Astrocyte (in vitro differentiated cells and primary cell): ENCODE data around the gene KCTD10. TPM values are rescaled to one million over a fixed set of nuclear protein-coding genes. Genes with fewer than 3 reads are reported as not detected.

Source experiments
- DNase-seq: peaks from one replicate; pipeline ENCODE4 v3.0.0-alpha.2; 2010; ENCODE audit warnings: low read depth
- FAIRE-seq: peaks from 2 replicates; lab custom pipeline; 2011; peaks lifted over from hg19 to GRCh38; lab: Jason Lieb, UNC
- H2AFZ ChIP-seq: 2 replicates; pipeline ENCODE4 v1.6.0; 2012; ENCODE audit warnings: low read depth, low read length, inconsistent platforms
- H3K27ac ChIP-seq: 2 replicates; pipeline ENCODE4 v1.5.1; 2011; ENCODE audit warnings: low read depth, low read length, inconsistent platforms
- H3K27me3 ChIP-seq: 2 replicates; pipeline ENCODE4 v1.6.0; 2011; ENCODE audit warnings: low read length, inconsistent platforms; ENCODE audit not compliant: insufficient read depth
- H3K36me3 ChIP-seq: 2 replicates; pipeline ENCODE4 v1.5.1; 2011; ENCODE audit warnings: low read length, inconsistent platforms; ENCODE audit not compliant: insufficient read depth
- H3K4me1 ChIP-seq: 2 replicates; pipeline ENCODE4 v1.5.1; 2011; ENCODE audit warnings: low read length, inconsistent platforms; ENCODE audit not compliant: insufficient read depth
- H3K4me2 ChIP-seq: 2 replicates; pipeline ENCODE4 v1.6.0; 2012; ENCODE audit warnings: low read length, inconsistent platforms
- H3K4me3 ChIP-seq: 2 replicates; pipeline ENCODE4 v1.5.1; 2011; ENCODE audit warnings: low read depth, mild to moderate bottlenecking, low read length, inconsistent platforms; ENCODE audit not compliant: insufficient read depth
- H3K79me2 ChIP-seq: 2 replicates; pipeline ENCODE4 v1.6.0; 2012; ENCODE audit warnings: mild to moderate bottlenecking, low read length, inconsistent platforms; ENCODE audit not compliant: insufficient read depth
- H3K9ac ChIP-seq: 2 replicates; pipeline ENCODE4 v1.6.0; 2012; ENCODE audit warnings: mild to moderate bottlenecking, low read length, inconsistent platforms
- H3K9me3 ChIP-seq: 2 replicates; pipeline ENCODE4 v1.5.1; 2012; ENCODE audit warnings: low read depth, mild to moderate bottlenecking, low read length, inconsistent platforms; ENCODE audit not compliant: insufficient read depth
- H4K20me1 ChIP-seq: 2 replicates; pipeline ENCODE4 v1.6.0; 2012; ENCODE audit warnings: low read length, inconsistent platforms; ENCODE audit not compliant: insufficient read depth
- H3K27ac Mint-ChIP-seq: one replicate; pipeline ENCODE4 v1.8.0; 2021; ENCODE audit warnings: mild to moderate bottlenecking, mixed read lengths; ENCODE audit not compliant: unreplicated experiment
- H3K27me3 Mint-ChIP-seq: one replicate; pipeline ENCODE4 v1.8.0; 2021; ENCODE audit warnings: low read depth, mixed read lengths; ENCODE audit not compliant: unreplicated experiment
- H3K36me3 Mint-ChIP-seq: one replicate; pipeline ENCODE4 v1.8.0; 2021; ENCODE audit warnings: low read depth, mixed read lengths; ENCODE audit not compliant: unreplicated experiment
- H3K4me1 Mint-ChIP-seq: one replicate; pipeline ENCODE4 v1.8.0; 2021; ENCODE audit warnings: low read depth, mixed read lengths; ENCODE audit not compliant: unreplicated experiment
- H3K4me3 Mint-ChIP-seq: one replicate; pipeline ENCODE4 v1.8.0; 2021; ENCODE audit warnings: mild to moderate bottlenecking, moderate library complexity, mixed read lengths; ENCODE audit not compliant: unreplicated experiment
- H3K9me3 Mint-ChIP-seq: one replicate; pipeline ENCODE4 v1.8.0; 2021; ENCODE audit warnings: mild to moderate bottlenecking, mixed read lengths; ENCODE audit not compliant: unreplicated experiment
- EZH2 ChIP-seq: IDR thresholded peaks from 2 replicates; pipeline ENCODE4 v1.6.1; 2012; ENCODE audit warnings: mild to moderate bottlenecking, low read length, inconsistent platforms; ENCODE audit not compliant: insufficient read depth
- total RNA-seq: library from RNA; stranded (reverse); gene quantifications from 2 replicates; pipeline ENCODE4 v1.2.1, GENCODE V29; 2021
- TF ChIP-seq, protein P1 (sequence below): IDR thresholded peaks from 2 replicates; pipeline ENCODE4 v1.5.1; 2011; ENCODE audit warnings: low read depth, mild to moderate bottlenecking, inconsistent platforms, low read length, moderate library complexity; ENCODE audit not compliant: insufficient read depth

The KCTD10 gene
- total RNA-seq, 1 donor from 2014 or later: 118 TPM

DNA sequence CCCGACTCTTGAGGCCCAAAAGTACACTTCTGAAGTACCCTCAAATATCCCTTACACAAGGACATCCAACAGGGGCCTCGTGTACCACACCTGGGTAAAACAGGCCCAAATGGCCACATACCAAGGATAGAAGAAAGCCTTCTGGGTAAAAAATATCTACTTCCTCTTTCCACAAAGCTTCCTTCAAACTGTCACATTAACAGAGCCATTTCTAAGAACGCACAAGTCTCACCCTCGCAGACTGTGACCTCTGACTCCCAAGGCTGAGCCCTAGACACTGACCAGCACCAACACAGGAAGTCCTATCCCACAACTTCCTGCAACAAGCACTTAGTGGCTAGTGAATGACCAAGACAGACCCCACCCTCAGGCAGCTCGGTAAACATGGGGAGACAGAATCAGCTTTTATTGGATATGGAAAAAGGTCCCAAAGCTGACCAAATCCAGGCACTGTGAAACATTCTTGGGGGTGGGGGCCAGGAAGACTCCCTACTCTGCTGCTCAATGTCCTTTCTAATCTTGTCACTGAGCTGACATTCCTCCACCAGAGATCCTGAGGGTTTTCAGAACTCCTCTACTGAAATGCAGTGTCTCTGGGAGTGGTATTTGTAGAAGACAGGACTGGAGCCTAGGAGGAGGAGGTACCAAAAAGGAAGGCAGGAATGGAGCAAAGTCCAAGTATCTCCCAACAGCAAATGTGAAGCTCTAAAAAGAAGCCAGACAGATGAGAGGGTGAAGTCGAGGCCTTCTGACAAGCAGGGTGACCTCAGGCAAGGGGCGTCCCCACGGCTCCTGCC, 15.9 kb downstream of the KCTD10 start:
- Histone ChIP-seq H3K79me2 (peaks cover 85% of the 10 kb centered on the region), H3K36me3 (peaks cover 30% of the 10 kb centered on the region), H3K4me3 (no peak overlapping the region), H3K9ac (peak overlapping the region; percentile 83), H4K20me1 (peaks cover 13% of the 10 kb centered on the region), H3K4me1 (peaks cover 73% of the 10 kb centered on the region), H3K4me2 (peak overlapping the region; percentile 87), H3K27ac (peak overlapping the region; percentile 92), H3K9me3 (no peaks in the 10 kb centered on the region), H2AFZ (no peak overlapping the region), H3K27me3 (no peaks in the 10 kb centered on the region)
- Mint-ChIP-seq H3K9me3 (no peaks in the 10 kb centered on the region), H3K4me1 (peaks cover 87% of the 10 kb centered on the region), H3K27ac (peak overlapping the region; percentile 100), H3K27me3 (no peaks in the 10 kb centered on the region), H3K4me3 (peak overlapping the region; percentile 52), H3K36me3 (peaks cover 26% of the 10 kb centered on the region)
- DNase-seq: peak; percentile 57
- no peak for FAIRE-seq
- TF ChIP-seq, protein P1, sequence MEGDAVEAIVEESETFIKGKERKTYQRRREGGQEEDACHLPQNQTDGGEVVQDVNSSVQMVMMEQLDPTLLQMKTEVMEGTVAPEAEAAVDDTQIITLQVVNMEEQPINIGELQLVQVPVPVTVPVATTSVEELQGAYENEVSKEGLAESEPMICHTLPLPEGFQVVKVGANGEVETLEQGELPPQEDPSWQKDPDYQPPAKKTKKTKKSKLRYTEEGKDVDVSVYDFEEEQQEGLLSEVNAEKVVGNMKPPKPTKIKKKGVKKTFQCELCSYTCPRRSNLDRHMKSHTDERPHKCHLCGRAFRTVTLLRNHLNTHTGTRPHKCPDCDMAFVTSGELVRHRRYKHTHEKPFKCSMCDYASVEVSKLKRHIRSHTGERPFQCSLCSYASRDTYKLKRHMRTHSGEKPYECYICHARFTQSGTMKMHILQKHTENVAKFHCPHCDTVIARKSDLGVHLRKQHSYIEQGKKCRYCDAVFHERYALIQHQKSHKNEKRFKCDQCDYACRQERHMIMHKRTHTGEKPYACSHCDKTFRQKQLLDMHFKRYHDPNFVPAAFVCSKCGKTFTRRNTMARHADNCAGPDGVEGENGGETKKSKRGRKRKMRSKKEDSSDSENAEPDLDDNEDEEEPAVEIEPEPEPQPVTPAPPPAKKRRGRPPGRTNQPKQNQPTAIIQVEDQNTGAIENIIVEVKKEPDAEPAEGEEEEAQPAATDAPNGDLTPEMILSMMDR: no peak
- TF ChIP-seq EZH2: no peak

DNA sequence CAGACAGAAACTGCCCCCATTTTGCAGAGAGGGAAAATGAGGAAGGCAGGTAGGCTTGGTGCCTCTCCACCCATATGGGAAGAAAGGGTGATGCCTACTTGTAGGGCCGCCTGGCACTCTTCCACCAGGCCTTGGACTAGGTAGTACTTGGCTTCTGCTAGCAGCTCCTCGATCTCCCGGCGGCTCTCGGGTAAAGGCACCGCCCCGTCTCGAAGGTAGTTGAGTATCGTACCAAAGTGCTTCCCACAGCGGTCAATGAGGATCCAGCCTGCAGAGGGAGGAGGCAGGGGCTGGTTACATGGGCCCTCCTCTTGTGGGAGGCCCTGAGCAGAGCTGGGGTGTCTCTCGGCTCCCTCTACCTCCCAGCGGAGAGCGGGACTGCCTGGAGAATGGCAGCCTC, 16.6 kb downstream of the KCTD10 start:
- H4K20me1 ChIP-seq: peaks cover 14% of the 10 kb centered on the region
- H3K4me1 ChIP-seq: peaks cover 78% of the 10 kb centered on the region
- Mint-ChIP-seq H3K27ac (peak overlapping the region; percentile 56), H3K9me3 (no peaks in the 10 kb centered on the region), H3K4me1 (peaks cover 90% of the 10 kb centered on the region), H3K36me3 (peaks cover 32% of the 10 kb centered on the region), H3K27me3 (no peaks in the 10 kb centered on the region), H3K4me3 (no peak overlapping the region)
- H3K27ac ChIP-seq: peak overlapping the region; percentile 92
- DNase-seq (no peak), FAIRE-seq (no peak)
- TF ChIP-seq, protein P1: no peak
- TF ChIP-seq EZH2: no peak
- peaks cover 37% of the 10 kb centered on the region for H3K36me3 ChIP-seq
- H3K79me2 ChIP-seq: peaks cover 83% of the 10 kb centered on the region
- no peak overlapping the region for H3K4me2 ChIP-seq
- no peak overlapping the region for H2AFZ ChIP-seq
- no peak overlapping the region for H3K4me3 ChIP-seq
- H3K9me3 ChIP-seq: no peaks in the 10 kb centered on the region
- H3K27me3 ChIP-seq: no peaks in the 10 kb centered on the region
- no peak overlapping the region for H3K9ac ChIP-seq

DNA sequence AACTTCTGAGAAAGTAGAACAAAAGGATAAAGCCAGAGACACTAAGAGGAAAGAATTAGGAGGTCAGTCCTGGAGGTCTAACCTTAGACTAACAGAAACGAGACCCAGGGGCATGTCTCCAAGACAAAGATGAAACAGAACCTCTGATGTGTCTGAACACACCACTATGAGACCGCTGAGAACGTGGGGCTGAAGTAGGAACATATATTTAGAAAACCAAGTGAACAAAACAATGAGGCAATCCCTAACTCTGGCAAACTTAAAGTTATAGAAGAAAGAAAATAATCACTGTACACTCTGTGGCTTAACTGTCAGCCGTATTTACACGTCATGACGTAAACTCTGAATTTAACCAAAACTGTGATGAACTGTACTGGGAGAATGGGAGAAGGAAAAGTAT, 17.9 kb downstream of the KCTD10 start:
- FAIRE-seq: no peak
- H3K36me3 ChIP-seq: peaks cover 43% of the 10 kb centered on the region
- peaks cover 83% of the 10 kb centered on the region for H3K79me2 ChIP-seq

More for the DNA sequence above, 17.9 kb downstream of the KCTD10 start:
- Histone ChIP-seq H3K27me3 (no peaks in the 10 kb centered on the region), H2AFZ (no peak overlapping the region), H3K4me1 (peaks cover 73% of the 10 kb centered on the region), H3K4me3 (no peak overlapping the region), H3K4me2 (peak overlapping the region; percentile 64), H3K27ac (peak overlapping the region; percentile 65), H4K20me1 (peaks cover 18% of the 10 kb centered on the region), H3K9ac (peak overlapping the region; percentile 59), H3K9me3 (no peaks in the 10 kb centered on the region)
- Mint-ChIP-seq H3K9me3 (no peaks in the 10 kb centered on the region), H3K27me3 (no peaks in the 10 kb centered on the region), H3K4me3 (peak overlapping the region; percentile 58), H3K27ac (peak overlapping the region; percentile 99), H3K4me1 (peaks cover 82% of the 10 kb centered on the region), H3K36me3 (peaks cover 29% of the 10 kb centered on the region)
- no peak for TF ChIP-seq EZH2
- TF ChIP-seq, protein P1: no peak
- DNase-seq: peak; percentile 36
